Colon (tissue), 2 donors: Measurements from ENCODE around the gene RAB24.
"Not testable (repeated sequence)": the region's sequence is repeated elsewhere in the genome, so short reads cannot be mapped to it uniquely, and the experiment has no call there.

Experiments
- FAIRE-seq: peaks from 2 replicates; lab custom pipeline; 2012; peaks lifted over from hg19 to GRCh38; lab: Jason Lieb, UNC
- donor health status: control.
- donor health status: control.

Gene RAB24

DNA sequence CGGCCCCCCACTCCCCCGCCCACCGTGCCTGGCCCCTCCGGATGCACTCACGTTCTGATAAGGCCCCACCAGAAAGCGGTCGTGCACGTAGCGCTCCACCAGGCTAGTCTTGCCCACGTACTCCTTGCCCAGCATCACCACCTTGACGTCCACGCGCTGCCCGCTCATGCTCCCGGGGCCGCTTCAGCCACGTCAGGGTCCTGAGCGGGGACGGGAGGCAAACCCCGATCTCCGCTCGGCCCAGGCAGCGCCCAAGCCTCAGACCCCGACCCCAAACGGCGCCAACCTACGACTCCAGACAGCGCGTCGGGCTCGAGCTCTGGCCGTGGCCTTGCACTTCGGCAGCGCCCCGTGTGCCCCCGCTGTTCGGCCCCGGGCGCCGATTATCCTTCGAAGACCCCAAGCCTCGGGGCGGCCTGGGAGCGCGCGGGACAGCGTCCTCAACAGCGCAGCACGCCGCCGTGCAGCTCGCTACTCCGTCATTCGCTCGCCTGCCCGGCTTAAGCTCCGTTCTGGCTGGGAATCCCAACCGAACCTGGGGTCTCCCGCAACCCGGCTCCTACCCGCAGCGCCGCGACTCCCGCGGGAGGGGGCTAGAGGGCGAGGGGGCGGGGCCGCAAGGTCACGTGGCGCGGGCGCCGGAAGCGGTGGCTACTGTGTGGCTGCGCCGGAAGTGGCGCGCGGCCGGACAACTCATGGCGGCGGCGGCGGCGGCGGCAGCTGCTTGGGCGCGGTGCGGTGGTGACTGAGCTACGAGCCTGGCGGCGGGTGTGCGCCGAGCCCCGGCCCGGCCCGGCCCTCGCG, at the start of gene RAB24, which contains the start of gene PRELID1:
RAB24 (minus strand) TSS at position 599 of the 804 bp plus-strand sequence; CDS start at position 168, 431 bp downstream.
PRELID1 (plus strand) TSS at position 679 of the 804 bp plus-strand sequence. CDS start 187 bp downstream, outside the sequence.
- no peak for FAIRE-seq

DNA sequence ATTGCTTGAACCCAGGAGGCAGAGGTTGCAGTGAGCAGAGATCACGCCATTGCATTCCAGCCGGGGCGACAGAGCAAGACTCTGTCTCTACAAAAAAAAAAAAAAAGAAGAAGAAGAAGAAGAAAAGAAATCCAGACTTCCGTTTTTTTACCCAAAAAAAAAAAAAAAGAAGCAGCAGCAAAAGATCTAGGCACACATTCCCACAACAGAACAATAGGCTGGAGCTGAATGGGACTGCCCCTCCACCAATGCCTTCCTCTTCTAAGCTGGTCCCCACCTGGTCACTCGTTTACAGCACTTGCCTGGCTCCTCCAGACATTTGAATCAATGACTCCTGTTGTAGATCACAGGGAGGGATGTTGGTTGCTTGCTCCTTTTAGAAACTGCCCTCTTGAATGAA, 49.6 kb upstream of the RAB24 start:
- no peak for FAIRE-seq

DNA sequence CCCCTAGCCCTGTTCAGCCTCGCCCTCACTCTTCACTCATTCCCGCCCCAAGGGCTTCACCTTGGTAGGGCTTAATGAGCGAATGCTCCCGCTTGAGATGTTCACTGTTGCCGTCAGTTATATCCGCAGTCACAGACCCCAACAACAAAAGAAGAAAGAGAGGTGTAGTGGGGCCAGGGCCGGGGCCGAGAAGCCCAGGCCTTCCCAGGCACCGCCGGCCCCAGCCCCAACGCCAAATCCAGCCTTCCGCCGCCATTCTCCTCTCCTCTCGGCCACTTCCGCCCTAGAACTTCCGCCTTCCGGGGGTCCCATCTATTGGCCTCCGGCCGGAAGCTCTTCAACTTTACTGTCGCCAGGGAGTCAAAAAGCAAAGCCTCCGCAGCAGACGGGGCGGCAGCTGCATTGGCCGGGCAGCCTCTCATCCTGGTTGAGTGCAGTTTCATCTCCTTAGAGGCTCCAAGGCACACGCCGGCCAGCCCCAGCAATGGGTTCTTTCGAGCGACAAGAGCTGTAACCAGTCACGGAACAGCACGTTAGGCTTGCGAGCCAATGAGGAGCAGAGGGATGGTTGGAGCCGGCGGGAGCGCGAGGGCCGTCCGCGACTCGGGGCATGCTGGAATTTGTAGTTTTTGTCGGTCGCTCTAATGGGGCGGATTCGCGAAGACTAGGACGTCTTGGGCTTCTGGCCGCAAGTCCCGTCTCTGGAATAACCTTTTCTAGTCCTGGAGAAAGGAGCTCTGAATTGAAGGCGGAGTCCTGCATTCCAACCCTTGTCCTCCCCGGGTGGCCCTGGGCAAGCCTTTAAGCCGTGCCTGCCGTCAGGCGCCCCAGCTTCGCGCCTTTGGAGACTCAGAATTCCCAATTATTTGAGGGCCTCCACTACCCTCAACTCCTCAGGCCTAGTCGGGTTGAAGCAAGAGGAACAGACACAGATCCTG, 48.1 kb upstream of the RAB24 start, which contains the start of gene LMAN2:
LMAN2 (minus strand) TSS at position 277 of the 938 bp plus-strand sequence; CDS start at position 256, 21 bp downstream.
- no peak for FAIRE-seq

DNA sequence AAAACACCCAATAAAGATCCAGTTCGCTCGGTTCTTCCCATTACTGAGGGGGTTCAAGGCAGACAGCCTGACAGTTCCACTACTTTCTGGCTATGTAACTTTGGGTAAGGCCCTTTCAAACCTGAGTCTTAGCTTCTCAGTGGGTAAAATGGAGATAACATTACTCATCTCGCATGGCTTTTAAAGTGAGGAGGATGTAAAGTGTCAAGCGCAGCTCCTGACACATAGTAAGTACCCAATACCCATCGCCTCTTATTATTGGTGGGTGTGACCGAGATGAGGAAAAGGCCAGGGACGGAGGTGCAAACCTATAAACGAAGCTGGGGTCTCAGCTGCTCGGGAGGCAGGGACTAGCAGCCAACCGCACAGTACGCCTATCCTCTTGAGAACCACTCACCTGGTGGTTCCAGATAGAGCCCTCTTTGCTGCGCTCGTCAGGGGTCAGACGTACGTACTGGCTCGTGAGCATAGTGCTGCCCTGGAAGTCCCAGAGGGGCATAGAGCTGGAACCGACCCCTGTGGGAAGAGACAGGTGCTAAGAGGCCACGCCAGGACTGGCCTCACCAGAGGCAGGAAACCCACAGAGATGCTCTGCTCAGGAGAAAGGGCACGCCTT, 47.4 kb upstream of the RAB24 start:
- FAIRE-seq: no peak

DNA sequence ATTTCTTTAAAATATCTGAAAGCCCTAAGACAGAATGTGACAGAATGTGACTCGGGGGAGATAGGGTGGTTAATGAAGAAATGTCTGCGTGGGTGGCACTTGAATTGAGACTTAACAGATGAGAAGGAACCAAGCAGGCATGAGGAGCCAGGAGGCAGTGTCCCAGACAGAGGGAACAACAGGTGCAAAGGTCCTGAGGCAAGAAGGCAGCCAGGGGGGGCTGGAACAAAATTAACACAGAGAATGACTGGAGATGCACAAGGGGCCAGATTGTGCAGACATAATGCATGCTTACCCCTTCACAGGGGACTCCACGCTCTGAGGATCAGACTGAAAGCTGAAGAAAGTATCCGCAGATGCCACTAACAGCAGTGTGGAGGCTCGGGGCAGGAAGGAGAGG, 46.2 kb upstream of the RAB24 start:
- FAIRE-seq: no peak

DNA sequence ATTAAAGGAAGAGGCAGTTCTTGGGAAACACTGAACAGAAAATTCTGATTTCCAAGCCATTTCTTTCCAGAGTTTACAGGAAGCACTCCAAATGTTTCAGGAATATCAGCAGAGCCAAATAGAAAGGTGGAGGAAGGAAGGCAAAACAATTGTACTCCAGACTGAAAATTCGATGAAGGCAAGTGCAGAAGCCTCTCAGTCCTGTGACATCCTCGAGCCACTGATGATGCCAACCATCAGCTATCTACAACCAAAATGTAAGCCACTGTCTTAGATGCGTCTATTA, 45.8 kb upstream of the RAB24 start:
- no peak for FAIRE-seq

DNA sequence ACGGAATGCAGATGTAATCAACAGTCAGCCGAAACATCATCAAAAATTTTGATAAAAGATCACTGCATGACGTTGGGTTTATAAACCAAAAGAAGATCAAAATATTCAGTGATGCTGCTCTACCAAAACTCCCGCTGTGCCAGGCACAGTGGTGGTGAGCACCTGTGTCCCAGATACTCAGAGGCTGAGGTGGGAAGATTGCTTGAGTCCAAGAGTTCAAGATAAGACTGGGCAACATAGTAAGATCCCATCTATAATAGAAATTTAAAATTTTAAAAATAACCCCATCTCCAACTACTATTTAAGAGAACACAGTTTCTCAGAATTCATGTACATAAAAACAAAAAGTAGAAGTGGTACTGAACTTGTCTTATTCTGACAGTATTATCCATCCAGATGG, 44.2 kb upstream of the RAB24 start:
- no peak for FAIRE-seq

DNA sequence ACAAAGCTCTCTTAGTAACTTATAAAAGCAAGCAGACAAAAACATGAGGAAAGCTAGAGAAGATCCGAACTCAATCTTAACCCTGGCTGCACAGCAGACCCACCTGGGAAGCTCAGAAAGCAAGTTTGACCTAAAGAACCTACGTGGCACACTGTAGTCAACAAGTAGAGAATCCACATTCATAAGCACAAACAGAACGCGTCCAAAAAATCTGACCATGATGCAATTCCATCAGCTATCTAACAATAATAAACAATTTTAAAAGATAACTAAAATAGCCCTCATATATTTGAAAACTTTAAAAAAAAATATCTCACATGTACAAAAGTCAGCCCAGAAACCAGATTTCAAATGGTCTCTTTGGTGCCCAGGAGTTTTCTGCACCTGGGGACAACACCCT, 43.3 kb upstream of the RAB24 start:
- no peak for FAIRE-seq

DNA sequence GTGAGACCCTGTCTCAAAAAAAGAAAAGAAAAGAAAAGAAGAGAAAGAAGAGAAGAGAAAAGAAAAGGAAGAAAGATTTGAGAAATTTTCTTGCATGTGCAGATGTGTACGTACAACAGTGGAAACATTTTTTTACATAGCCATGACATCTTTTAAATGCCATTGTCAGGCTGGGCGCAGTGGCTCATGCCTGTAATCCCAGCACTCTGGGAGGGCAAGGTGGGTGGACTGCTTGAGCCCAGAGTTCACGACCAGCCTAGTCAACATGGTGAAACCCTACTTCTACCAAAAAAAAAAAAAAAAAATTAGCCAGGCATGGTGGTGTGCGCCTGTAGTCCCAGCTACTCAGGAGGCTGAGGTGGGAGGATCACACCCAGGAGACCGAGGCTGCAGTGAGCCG, 41.4 kb upstream of the RAB24 start:
- no peak for FAIRE-seq

DNA sequence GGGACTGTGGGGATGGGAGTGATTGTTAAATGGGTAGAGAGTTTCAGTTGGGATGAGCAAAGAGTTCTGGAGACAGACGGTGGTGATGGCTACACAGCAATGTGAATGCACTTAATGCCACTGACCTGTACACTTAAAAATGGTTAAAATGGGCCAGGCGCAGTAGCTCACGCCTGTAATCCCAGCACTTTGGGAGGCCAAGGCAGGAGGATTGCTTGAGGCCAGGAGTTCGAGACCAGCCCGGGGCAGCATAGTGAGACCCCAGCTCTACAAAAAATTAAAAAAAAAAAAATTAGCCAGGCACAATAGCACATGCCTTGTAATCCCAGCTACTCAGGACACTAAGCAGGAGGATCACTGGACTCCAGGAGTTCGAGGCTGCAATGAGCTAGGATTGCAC, 40.3 kb upstream of the RAB24 start:
- FAIRE-seq: no peak

DNA sequence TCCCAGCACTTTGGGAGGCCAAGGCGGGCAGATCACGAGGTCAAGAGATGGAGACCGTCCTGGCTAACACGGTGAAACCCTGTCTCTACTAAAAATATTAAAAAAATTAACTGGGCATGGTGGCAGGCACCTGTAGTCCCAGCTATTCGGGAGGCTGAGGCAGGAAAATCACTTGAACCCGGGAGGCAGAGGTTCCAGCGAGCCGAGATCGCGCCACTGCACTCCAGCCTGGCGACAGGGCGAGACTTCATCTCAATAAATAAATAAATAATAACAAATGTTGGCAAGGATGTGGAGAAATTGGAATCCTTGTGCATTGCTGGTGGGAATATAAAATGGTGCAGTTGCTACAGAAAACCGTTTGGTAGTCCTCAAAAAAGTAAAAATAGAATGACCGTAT, 39.5 kb upstream of the RAB24 start:
- not testable (repeated sequence) for FAIRE-seq

DNA sequence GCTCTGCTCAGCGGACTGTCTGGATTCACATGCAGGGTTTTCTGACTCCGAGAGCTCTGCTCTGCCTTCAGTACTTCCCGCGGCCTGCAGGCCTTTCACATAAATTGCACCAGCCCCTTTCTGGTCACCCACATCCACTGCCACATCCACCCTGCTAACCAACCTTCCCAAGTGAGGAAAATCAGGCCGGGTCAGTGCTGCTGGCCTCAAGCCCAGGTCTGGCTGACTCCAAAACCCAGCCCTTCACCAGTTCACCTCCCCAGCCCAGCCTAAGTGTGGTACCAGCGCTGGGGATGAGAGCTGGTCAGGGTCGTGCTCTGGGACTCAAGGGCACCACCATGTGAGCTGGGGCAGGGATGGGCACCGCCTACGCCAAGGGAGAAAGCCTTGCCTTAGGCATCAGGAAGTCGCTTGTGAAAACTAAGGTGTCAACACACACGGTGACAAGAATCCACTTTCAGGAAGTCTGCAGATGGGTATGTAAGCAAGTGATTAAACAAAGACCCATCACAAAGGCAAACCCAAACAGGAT, 35.7 kb upstream of the RAB24 start:
- no peak for FAIRE-seq

DNA sequence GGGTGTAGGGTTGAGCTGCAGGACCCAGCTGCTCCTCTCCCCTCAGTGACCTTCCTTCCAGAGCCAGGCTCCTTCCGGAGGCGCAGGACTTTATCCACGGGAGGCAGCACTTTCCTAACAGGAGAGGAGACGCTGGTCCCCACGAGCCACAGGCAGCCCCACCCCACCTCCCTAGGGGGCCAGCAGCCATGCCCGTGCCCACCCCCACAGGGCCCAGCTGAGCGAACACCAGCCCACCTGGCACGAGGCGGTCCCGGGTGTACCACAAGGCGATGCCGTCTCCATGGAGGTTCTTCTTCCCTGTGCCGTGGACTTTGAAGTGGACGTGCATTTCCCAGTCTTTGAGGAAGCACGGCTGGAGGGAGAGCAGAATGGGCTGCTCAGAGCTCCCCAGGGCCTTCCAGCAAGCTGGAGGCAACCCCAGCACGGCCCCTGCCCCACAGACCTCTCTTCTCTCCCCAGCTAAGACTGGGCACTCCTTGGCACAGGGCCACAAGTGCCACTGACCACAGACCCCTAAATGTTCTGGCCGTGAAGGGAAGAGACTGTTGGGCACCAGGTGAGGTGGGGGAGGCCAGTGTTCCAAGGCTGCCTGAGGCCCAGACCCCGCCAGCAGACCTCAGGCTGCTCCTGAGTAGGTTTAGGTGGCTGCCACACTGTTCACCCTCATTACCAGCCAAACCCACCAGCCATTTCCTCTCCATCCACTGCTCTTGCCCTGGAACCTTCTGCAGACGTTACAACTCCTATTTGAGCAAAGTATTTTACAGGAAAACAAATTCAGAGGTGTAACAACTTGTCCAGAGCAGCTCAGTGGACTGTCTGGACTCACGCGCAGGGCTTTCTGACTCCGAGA, 35.0 kb upstream of the RAB24 start:
- FAIRE-seq: no peak

DNA sequence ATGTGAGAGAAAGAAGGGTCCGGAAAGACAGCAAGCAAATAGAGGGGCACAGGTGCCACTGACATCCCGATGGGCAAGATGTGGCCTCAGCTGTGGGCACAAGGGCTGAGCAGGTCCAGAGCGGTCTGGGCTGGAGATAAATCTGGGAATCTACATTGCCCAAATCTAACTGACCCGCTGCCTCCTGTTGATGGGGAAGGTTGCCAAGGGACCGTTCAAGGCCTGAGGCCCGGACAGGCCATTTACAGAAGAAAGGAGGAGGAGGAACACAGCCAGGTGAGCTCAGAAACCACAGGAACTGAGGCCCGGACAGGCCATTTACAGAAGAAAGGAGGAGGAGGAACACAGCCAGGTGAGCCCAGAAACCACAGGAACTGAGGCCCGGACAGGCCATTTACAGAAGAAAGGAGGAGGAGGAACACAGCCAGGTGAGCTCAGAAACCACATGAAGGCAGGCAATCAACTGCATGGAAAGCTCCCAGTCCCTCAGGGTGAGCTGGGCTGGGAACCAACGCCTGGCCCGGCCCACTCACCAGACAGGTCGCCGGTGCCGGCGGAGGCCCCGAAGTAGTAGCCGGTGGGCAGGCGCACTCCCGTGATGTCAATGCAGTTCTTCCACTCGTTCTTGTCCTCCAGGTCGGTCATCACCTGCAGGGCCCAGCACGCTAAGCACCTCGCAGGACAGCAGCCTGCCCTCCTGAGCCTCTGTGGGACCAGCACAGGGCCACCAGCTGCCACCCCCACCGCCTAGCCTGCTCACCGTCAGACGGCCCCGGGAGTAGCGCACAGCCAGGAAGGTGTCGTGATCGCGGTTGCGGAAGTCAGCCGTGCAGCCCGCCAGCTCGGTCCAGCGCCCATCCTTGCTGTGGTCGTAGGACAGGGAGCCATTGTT, 33.3 kb upstream of the RAB24 start:
- no peak for FAIRE-seq

DNA sequence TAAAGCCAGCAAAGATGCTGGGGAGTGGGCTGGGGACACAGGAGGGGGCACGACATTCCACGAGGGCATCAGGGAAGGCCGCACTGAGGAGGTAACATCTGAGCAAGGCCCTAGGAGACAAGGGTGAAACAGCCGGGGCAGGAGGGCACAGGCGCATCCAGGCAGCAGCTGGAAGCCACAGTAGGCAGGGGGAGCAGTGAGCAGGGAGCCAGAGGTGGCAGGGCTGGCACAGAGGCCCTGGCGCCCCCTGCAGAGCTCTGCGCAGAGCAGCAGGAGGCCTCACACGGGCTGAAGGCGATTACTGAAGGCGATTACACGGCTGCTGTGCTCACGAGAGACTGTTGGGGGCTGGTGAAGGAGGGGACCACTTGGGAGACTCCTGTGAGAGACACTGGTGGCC, 32.6 kb upstream of the RAB24 start:
- FAIRE-seq: no peak

DNA sequence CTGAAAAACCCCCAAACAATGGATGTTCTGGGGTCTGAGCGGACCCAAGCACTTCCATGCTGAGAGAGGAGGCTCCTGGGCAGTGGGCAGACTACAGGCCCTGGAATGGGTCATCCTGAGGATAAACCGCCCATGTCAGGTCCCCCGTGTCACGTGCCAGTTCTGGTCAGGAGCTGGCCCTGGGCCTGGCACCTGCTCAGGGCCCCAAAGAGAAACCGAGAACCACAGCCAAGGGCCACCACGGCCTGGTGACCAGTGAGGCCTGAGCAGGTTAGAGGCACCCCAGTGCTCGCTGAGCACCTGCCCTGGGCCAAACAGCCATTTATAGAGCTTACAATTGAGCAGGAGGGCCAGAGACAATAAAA, 32.2 kb upstream of the RAB24 start:
- no peak for FAIRE-seq

DNA sequence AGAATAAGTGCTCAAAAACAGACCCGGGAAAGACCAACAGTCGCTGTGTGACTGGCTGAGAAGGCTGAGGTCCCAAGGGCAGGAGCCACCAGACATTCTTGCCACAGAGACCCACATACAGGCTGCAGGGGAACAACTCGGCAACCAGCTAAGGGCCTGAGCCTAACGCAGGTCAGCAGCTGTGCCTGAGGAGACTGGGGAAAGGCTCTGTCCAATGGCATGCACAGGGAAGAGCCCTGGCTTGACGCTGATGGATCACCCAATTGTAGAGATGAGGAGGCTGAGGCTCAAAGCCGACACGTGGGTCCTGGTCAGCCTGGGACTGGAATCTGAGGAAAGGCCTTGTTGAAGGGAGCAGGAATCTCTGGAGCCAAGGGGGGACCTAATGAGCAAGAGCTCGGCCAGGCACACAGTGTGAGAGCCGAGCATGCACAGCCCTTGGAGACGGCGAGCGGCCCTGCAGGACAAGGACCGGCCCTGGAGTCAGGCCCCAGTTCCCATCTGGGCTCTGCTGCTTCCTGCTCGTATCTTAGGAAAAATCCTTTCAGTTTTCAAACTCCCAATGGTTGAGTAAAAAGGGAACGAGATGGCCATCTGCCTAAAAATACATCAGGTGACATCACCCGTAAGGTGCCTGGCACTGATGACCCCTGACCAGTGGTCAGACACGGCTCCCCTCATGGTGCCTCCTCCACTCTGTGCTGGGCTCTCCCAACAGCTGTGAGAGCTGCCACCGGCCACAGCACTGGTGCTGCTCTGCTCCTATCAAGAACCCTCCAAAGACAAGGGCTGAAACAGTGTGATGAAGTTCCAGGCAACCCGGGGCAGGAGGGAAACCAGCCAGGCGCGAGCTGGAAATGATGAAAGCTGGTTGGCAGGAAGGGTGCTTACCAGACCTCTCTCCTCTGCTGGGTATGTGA, 31.5 kb upstream of the RAB24 start:
- FAIRE-seq: no peak

DNA sequence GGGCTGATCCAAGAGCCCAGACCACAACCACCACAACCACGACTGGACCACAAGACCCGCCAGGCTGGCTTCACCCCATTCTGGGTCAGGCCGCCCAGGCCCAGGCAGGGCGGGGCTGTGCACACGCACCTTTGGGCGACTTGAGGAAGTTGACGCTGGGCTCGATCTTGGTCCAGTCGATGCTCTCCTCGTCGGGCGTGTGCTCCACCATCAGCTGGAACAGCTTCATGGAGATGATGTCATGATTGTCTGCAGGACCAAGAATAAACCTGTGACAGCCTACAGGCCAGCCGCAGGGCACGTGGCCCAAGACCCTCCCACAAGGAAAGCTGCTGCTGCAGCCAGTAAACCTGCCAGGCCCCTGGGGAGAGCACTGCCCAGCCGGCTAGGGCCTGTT, 30.6 kb upstream of the RAB24 start:
- no peak for FAIRE-seq

DNA sequence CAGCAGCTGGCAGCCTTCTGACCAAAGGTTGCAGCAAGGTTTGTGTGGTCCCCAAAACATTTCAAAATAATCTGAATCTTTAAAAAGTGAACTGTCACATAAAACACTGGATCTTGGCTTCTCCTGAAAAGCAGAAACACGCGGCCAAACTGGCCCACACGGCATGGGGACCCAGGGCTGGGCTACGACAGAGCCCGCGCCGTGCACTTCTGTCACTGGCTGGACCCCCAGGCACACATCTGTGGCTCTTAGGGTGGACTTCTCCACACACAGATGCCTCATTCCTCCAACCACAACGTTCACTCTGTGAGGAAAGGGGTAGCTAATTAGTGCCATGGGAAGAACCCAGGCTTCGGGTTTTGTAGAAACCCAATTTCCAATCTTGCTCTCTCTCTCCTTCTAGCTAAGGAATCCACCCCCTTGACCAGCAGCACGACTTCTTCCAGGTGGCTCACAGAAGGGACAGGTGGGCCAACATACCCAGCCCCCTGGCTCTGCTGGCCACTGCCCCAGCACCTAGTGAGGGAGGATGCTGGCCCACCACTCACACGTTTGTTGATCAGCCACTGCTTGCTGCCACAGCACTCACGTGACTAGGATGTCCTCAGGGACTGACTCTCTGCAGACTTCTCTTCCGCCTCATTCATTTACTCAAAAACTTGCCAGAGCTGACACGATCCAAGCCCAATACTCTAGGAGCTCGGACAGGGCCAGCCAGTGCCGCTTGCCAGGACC, 30.1 kb upstream of the RAB24 start:
- FAIRE-seq: no peak
